ENCODE data around the gene CSN3. TPM values are rescaled to one million over a fixed set of nuclear protein-coding genes. Genes with fewer than 3 reads are reported as not detected.
"Not testable (repeated sequence)": the region's sequence is repeated elsewhere in the genome, so short reads cannot be mapped to it uniquely, and the experiment has no call there.

Gene CSN3
- total RNA-seq, 2 donors from 2014 or later: not detected

DNA sequence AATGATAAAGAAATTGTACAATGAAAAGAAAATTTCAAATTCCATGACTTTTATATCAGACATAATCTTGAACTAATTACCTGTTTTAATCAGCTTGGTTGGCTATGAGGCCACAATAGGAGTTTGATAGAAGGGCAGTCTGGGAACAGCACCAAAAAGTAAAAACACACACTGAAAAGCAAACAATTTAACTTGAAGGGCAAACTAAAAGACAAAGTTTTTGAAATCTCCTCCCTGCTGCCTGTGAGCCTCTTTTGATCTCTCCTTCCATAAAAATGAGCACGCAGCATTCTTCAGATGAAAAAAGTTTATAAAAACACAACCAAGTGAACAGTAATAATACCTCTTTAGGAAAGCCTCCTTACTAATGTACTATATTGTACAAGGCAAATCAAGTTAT, 38.8 kb upstream of the CSN3 start:
- DNase-seq (ENCODE audit: low spot score) (no peak), ATAC-seq (ENCODE audit: insufficient number of reproducible peaks, low FRiP score, low read depth) (no peak)
- no peaks in the 10 kb centered on the region for H3K27me3 ChIP-seq (replicated peaks; ENCODE audit: insufficient read depth)
- H3K36me3 ChIP-seq: no peaks in the 10 kb centered on the region
- no peak overlapping the region for H3K4me3 ChIP-seq
- no peak overlapping the region for H3K27ac ChIP-seq
- TF ChIP-seq, protein P1, sequence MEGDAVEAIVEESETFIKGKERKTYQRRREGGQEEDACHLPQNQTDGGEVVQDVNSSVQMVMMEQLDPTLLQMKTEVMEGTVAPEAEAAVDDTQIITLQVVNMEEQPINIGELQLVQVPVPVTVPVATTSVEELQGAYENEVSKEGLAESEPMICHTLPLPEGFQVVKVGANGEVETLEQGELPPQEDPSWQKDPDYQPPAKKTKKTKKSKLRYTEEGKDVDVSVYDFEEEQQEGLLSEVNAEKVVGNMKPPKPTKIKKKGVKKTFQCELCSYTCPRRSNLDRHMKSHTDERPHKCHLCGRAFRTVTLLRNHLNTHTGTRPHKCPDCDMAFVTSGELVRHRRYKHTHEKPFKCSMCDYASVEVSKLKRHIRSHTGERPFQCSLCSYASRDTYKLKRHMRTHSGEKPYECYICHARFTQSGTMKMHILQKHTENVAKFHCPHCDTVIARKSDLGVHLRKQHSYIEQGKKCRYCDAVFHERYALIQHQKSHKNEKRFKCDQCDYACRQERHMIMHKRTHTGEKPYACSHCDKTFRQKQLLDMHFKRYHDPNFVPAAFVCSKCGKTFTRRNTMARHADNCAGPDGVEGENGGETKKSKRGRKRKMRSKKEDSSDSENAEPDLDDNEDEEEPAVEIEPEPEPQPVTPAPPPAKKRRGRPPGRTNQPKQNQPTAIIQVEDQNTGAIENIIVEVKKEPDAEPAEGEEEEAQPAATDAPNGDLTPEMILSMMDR (IDR thresholded peaks at IDR 0.05): no peak
- H3K4me1 ChIP-seq (ENCODE audit: control insufficient read depth in 1 of 2, low read depth in 2 of 2): no peaks in the 10 kb centered on the region
- H3K9me3 ChIP-seq: no peaks in the 10 kb centered on the region

DNA sequence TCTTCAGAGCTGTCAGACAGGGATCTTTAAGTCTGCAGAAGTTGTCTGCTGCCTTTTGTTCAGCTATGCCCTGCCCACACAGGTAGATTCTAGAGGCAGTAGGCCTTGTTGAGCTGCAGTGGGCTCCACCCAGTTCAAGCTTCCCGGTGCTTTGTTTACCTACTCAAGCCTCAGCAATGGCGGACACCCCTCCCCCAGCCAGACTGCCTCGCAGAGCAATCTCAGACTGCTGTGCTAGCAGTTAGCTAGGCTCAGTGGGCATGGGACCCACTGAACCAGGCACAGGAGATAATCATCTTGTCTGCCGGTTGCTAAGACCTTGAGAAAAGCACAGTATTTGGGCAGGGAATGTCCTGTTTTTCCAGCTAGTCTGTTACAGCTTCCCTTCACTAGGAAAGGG, 29.6 kb upstream of the CSN3 start:
- not testable (repeated sequence) for H3K27me3 ChIP-seq (replicated peaks; ENCODE audit: insufficient read depth); H3K36me3 ChIP-seq; H3K4me3 ChIP-seq; ATAC-seq (ENCODE audit: insufficient number of reproducible peaks, low FRiP score, low read depth); H3K4me1 ChIP-seq (ENCODE audit: control insufficient read depth in 1 of 2, low read depth in 2 of 2); H3K9me3 ChIP-seq; DNase-seq (ENCODE audit: low spot score); H3K27ac ChIP-seq

DNA sequence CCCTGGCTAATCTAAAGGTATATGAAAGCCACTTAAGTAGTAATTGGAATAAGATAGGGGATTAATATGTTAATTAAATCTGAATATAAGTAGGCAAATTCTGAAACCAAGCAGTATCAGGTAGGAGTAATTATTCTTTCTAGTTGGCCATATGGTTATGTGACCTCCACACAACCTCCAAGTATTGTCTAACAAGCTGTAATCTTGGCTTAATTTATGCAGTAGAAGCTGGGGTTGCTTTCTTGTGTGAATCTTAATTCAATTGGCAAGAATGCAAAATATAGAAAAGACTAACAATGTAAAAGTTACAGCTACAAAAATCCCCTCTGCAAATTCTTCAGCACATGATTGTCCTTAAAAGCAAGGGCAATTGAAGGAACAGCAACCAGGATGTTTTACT, 26.3 kb upstream of the CSN3 start:
- H3K27ac ChIP-seq; H3K27me3 ChIP-seq (replicated peaks; ENCODE audit: insufficient read depth); H3K4me3 ChIP-seq; H3K9me3 ChIP-seq; H3K4me1 ChIP-seq (ENCODE audit: control insufficient read depth in 1 of 2, low read depth in 2 of 2); H3K36me3 ChIP-seq; ATAC-seq (ENCODE audit: insufficient number of reproducible peaks, low FRiP score, low read depth); DNase-seq (ENCODE audit: low spot score): not testable (repeated sequence)

DNA sequence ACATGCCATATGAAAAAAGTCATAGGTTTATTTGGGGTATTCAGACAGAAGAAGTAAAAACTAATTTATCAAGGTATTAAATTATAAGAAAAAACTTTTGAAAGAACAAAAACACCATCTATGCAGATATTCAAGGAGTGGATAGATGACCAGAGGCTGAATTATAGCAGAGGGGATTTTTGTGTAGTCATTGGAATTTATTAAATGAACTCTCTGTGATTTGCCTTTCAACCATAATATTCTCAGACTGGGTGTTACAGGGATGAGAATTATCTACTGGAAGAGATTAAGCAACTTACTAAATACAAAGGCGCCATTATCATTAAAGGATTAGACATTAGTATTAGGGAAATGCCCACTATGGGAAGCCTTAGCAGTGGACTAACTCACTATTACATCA, 25.8 kb upstream of the CSN3 start:
- H3K27ac ChIP-seq: not testable (repeated sequence)

DNA sequence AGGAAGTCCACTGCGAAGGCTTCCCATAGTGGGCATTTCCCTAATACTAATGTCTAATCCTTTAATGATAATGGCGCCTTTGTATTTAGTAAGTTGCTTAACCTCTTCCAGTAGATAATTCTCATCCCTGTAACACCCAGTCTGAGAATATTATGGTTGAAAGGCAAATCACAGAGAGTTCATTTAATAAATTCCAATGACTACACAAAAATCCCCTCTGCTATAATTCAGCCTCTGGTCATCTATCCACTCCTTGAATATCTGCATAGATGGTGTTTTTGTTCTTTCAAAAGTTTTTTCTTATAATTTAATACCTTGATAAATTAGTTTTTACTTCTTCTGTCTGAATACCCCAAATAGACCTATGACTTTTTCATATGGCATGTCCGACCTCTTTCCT, 21.0 kb upstream of the CSN3 start:
- H3K27me3 ChIP-seq (replicated peaks; ENCODE audit: insufficient read depth); ATAC-seq (ENCODE audit: insufficient number of reproducible peaks, low FRiP score, low read depth); DNase-seq (ENCODE audit: low spot score); H3K9me3 ChIP-seq; H3K27ac ChIP-seq; H3K36me3 ChIP-seq; H3K4me1 ChIP-seq (ENCODE audit: control insufficient read depth in 1 of 2, low read depth in 2 of 2); H3K4me3 ChIP-seq: not testable (repeated sequence)

More for the DNA sequence above, 25.8 kb upstream of the CSN3 start:
- not testable (repeated sequence) for H3K4me3 ChIP-seq; ATAC-seq (ENCODE audit: insufficient number of reproducible peaks, low FRiP score, low read depth); H3K27me3 ChIP-seq (replicated peaks; ENCODE audit: insufficient read depth); DNase-seq (ENCODE audit: low spot score); H3K4me1 ChIP-seq (ENCODE audit: control insufficient read depth in 1 of 2, low read depth in 2 of 2); H3K36me3 ChIP-seq; H3K9me3 ChIP-seq

DNA sequence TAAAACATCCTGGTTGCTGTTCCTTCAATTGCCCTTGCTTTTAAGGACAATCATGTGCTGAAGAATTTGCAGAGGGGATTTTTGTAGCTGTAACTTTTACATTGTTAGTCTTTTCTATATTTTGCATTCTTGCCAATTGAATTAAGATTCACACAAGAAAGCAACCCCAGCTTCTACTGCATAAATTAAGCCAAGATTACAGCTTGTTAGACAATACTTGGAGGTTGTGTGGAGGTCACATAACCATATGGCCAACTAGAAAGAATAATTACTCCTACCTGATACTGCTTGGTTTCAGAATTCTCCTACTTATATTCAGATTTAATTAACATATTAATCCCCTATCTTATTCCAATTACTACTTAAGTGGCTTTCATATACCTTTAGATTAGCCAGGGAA, 20.6 kb upstream of the CSN3 start:
- H3K27me3 ChIP-seq (replicated peaks; ENCODE audit: insufficient read depth); H3K4me1 ChIP-seq (ENCODE audit: control insufficient read depth in 1 of 2, low read depth in 2 of 2); H3K4me3 ChIP-seq; H3K36me3 ChIP-seq; H3K27ac ChIP-seq; ATAC-seq (ENCODE audit: insufficient number of reproducible peaks, low FRiP score, low read depth); DNase-seq (ENCODE audit: low spot score); H3K9me3 ChIP-seq: not testable (repeated sequence)

DNA sequence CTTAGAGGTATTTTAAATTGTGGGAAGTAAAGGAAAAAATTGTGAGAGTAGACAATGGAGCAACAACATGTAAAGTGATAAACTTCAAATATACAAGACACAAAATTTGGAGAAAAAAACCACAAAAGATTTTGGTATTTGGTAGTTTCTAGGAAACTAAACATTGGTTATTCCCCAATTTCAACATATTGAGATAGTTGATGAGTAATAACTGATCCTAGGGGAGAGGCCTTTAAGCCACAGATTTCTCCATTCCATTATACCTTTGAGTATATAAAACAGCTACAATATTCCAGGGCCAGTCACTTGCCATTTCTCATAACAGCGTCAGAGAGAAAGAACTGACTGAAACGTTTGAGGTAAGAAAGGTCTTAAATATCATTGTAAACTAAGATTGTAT, 16.6 kb upstream of the CSN3 start, which contains the start of gene FDCSP:
Gene FDCSP, plus strand, starts transcription at position 301 of the 400 bp plus-strand sequence. CDS start 5,071 bp downstream, outside the sequence.
- Histone ChIP-seq H3K36me3 (no peaks in the 10 kb centered on the region), H3K9me3 (no peaks in the 10 kb centered on the region), H3K4me1 (ENCODE audit: control insufficient read depth in 1 of 2, low read depth in 2 of 2) (no peaks in the 10 kb centered on the region), H3K27ac (no peak within 1 kb of the TSS), H3K27me3 (replicated peaks; ENCODE audit: insufficient read depth) (no peaks in the 10 kb centered on the region), H3K4me3 (no peak within 1 kb of the TSS)
- ATAC-seq (ENCODE audit: insufficient number of reproducible peaks, low FRiP score, low read depth) (no peak), DNase-seq (ENCODE audit: low spot score) (no peak)
- TF ChIP-seq, protein P1 (IDR thresholded peaks at IDR 0.05): no peak

DNA sequence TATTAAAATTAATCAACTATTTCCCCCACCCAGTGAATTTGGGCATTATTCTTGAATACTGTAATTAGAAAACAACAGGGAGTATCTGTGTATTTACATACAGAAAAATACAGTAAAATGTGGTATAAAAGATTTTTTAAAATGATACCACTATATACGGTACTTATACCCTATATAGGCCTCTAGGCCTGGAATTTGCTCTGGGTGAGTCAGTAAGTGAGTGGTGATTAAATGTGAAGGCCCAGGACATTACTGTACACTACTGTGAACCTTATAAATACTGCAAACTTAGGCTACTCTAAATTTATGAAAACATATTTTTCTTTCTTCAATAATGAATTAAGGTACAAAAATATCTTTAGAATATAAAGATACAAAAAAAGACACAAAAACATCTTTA, 6.3 kb upstream of the CSN3 start:
- ATAC-seq (ENCODE audit: insufficient number of reproducible peaks, low FRiP score, low read depth): no peak
- no peak overlapping the region for H3K27ac ChIP-seq
- H3K4me3 ChIP-seq: no peak overlapping the region
- H3K36me3 ChIP-seq: no peaks in the 10 kb centered on the region
- H3K27me3 ChIP-seq (replicated peaks; ENCODE audit: insufficient read depth): no peaks in the 10 kb centered on the region
- TF ChIP-seq, protein P1 (IDR thresholded peaks at IDR 0.05): no peak
- DNase-seq (ENCODE audit: low spot score): no peak
- H3K9me3 ChIP-seq: no peaks in the 10 kb centered on the region
- H3K4me1 ChIP-seq (ENCODE audit: control insufficient read depth in 1 of 2, low read depth in 2 of 2): peaks cover 0 to 28% of the 10 kb centered on the region in 2 donors
